Stimulated activated CD4-positive, alpha-beta T cell treated with anti-CD3 and anti-CD28 coated beads, Interleukin-1b, Interleukin-23, amount 100 ng/mL, for 1 hour (primary cell): Measurements from ENCODE around the gene ANP32B.
"Not testable (repeated sequence)": the region's sequence is repeated elsewhere in the genome, so short reads cannot be mapped to it uniquely, and the experiment has no call there.

Experiments
- DNase-seq, 2 donors: peaks; one replicate each; pipeline ENCODE4 v3.0.0-alpha.2; 2020; ENCODE audit warnings: low read depth in 2 of 2

Gene ANP32B

DNA sequence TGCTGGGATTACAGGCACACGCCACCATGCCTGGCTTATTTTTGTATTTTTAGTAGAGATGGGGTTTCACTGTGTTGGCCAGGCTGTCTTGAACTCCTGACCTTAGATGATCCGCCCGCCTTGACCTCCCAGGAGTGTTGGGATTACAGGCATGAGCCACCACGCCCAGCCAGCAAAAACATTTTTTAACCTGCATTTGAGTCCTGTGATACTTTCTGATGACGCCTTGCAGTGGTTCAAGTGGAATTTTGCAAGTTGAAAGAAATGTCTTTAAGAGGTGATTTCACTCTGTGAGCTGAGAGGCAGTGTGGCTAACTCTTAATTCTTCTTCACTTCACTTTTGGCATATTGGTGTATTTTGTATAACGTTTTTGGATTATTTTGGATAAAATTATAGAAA is 9.1 kb downstream of the ANP32B start:
- no peak for DNase-seq

DNA sequence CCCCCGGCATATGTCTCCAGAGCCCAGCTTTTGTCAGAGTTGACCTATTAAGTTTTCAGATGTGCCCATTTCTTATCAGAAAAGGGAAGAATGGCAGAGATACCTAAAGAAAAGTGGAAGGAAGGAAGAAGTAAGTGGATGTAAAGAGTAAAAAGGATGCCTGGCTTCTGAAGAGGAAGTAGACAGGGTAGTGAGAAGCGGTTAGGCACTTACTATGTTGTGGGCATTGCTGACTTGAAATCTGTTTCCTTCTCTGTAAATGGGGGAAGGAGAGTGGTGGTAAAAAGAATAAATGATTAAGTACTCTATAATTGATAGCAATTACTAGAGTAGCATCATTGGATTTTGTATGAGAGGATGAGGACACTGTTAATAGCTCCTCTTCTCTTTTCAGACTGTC is 9.9 kb downstream of the ANP32B start:
- no peak for DNase-seq

DNA sequence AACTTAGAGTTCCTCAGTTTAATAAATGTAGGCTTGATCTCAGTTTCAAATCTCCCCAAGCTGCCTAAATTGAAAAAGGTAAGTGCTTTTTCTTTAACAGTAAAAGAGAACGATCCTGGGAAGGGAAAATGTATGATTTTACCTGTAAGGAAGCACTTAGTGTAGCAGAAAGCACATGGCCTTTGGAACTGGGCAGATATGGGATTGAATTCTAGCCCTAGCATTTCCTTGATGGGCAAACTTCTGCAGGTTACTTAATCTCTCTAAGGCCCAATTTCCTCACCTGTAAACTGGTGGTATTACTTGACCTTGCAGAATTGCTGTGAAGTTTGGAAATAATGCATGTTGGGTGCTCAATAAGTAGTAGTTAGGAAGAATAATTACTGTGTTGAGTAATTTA is 11.6 kb downstream of the ANP32B start:
- no peak for DNase-seq

DNA sequence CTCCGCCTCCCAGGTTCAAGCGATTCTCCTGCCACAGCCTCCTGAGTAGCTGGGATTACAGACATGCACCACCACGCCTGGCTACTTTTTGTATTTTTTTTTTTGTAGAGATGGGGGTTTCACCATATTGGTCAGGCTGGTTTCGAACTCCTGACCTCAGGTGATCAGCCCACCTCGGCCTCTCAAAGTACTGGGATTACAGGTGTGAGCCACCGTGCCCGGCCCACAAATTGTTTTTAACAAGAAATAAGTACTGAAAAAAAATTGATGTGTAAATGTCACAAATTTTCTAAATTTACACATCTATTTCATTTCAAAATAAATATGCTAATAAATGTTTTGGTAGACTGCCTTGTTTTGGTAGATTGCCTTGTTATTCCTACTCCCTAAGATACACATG is 13.5 kb downstream of the ANP32B start:
- DNase-seq, result not testable (repeated sequence)

DNA sequence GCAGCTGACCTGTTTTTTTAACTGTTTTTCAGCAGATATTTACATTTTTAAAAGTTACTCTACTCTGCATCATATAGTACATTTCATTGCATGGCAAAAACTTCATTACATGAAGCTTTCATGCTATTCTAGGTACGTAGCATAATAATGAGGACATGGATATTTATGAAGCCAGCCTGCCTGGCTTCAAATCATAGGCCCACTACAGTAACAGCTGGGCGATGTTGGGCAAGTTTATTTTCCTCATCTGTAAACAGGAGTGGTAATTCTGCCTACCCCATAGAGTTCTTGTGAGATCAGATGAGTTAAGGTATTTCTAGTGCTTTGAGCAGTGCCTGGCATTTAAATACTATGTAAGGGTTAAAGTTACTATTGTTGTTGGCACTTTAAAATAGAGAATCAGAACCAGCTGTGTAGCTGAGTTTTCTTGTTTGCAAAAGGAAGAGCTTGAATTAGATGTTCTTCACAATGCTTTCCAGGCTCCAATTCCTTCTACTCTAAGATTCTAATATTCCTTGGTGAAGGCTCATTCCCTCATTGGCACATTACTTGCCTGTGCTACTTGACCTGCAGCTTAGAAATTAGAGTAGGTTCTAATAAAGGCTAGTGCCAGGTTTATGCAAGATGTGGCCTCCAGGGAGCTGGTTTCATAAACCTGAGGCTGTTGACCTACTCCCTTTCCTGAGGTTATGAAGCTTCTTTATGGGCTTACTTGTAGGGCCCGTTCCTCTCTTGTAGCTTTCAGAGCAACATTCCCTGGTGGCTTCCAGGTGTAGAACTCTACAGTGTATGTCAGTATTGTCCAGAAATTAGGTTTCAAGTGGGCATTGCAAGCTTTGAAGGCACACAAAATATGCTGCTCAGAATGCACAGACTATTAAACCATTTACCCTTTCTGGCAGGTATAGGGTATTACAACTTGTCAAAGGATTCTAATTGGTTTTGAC is 14.5 kb downstream of the ANP32B start:
- no peak for DNase-seq

DNA sequence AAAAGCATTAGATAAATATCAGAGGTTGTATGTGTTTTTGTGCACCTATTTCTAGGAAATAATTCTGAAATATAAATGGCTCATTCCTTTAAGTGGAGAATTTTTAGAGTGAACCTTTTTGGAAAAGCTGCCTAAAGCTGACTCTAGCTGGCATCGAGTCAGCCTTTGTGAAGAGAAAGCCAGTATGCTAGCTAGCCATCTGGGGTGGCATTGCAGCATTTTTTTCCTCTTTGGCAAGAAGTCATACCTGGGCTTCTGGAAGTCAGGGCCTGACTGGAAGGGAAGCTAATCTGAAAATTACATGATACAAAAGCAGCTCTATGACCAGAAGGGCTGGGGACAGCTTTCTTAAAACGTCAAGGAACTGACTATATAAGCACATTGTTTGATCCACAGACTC is 19.7 kb downstream of the ANP32B start:
- no peak for DNase-seq

DNA sequence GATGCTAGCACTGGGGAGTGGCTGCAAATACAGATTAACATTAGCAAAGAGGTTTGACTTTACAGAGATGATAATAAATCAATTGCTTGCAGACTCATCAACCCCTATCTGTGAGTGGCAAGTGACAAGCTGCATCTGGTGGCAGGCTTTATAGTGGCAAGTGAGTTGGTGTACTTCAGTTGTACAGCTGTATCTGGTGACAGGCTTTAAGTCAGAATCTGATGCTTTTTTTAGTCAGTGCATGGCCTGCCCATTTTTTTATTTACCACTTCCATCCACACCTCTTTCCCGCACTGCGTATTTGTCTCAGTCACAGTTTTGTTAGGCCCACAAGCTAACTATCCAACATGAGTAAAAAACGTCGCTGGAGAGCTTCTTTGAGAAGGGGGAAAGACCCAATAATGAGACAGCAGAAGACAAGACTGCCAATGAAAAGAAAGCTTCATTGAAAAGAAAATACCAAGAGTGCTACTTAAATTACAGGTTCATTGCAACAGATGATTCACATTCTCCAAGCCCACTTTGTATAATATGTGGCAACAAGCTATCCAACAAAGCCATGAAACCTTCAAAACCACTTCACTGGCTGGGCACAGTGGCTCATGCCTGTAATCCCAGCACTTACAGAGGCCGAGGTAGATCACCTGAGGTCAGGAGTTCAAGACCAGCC is 23.1 kb downstream of the ANP32B start:
- no peak for DNase-seq

DNA sequence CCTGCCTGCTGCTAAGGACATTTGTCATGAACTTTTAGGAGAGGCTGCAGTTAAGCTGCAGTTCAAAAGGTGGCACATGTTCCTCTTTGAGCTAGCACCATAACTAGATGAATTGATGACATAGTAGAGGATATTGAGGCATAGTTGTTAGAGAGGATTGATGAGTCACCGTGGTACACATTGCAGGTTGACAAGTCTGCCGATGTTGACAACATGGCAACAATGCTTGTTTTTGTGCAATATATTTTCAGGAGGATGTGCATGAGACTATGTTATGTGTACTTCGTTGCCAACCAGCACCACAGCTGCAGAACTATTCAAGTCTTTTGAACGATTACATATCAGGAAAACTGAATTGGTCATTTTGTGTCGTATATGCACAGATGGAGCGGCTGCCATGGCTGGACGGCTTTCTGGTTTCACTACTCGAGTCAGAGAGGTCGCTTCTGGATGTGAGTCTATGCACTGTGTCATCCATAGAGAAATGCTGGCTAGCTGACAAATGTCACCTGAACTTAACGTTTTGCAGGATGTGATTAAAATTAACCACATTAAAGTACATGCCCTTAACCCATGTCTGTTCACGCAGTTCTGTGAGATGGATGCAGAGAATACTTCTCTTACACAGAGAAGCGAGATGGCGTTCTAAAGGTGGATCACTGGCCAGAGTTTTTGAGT is 24.2 kb downstream of the ANP32B start:
- no peak for DNase-seq

DNA sequence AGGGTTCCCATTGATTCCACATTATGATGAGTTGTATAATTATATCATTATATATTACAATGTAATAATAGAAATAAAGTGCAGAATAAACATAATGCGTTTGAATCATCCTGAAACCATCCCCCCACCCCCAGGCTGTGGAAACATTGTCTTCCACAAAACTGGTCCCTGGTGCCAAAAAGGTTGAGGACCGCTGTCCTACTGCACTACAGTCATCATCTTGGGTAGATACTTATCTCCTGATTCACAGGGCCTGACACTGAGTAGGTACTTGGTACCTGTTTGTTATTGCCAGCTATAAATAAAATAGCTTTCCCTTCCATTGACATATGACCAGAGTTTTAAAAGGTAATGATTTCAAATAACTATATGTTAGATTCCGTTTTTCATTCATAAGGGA is 25.6 kb downstream of the ANP32B start:
- DNase-seq, result no peak

DNA sequence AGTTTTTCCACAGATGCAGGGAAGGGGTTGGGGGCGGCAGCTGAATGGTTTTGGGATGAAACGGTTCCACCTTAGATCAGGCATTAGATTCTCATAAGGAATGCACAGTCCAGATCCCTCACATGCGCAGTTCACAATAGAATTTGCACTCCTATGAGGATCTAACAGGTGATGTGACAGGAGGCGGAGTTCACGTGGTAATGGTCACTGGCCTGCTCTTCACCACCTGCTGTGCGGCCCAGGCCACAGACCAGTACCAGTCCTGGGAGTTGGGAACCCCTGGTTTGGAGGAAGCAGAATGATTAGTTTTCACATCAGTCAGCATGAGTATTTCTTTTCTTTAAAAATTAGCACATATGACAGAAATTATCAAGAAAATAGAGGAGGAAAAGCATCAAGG is 26.3 kb downstream of the ANP32B start:
- no peak for DNase-seq

DNA sequence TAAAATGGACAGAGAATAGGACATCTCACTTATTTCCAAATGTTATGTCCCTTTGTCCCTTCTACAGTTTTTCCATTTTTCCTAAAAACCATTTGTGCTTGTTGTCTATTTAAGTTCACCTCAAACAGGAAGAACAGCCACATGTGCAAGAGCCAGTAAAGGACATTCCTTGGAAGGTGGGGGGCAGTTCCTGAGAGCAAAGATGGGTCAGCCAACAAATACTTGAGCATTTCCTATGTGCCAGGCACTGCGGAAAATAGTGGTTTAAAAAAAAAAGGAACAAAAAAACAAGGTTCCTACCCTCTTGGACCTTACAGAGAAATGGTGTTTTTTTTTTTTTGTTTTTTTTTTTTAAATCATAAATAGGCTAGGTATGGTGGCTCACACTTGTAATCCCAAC is 26.8 kb downstream of the ANP32B start:
- no peak for DNase-seq

DNA sequence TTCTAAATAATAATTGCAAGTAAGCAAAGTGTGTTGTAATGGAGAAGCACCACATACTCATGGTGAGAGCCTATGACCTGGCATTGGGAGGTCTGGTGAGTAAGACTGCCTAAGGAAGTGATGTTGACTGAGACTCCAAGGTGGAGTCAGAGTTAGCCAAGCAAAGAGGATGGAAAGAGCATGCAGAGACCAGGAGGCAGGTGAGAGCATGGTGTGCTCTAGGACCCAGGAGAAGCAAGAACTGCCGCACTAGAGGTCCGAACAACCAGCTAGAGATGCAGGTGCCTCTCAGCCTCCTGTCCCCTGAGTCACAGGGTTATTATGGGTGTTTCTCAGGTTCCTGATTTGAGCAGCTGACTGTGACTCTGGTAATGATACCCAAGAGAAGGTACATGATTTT is 27.3 kb downstream of the ANP32B start:
- DNase-seq, result no peak

DNA sequence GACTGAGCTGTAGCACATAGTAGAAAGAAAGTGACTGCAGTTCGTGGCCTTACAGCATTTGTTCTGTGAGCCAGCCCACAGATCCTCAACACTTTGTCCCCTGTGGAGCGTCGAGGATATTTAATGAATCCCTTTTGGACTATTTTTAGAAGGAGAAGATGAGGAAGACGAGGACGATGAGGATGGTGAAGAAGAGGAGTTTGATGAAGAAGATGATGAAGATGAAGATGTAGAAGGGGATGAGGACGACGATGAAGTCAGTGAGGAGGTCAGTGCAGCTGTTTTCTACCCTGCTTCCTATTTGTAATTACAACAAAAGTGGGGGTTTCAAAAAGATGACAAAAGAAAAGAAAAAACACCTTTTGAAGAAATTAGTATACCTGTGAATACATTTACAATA is 28.0 kb downstream of the ANP32B start:
- no peak for DNase-seq

DNA sequence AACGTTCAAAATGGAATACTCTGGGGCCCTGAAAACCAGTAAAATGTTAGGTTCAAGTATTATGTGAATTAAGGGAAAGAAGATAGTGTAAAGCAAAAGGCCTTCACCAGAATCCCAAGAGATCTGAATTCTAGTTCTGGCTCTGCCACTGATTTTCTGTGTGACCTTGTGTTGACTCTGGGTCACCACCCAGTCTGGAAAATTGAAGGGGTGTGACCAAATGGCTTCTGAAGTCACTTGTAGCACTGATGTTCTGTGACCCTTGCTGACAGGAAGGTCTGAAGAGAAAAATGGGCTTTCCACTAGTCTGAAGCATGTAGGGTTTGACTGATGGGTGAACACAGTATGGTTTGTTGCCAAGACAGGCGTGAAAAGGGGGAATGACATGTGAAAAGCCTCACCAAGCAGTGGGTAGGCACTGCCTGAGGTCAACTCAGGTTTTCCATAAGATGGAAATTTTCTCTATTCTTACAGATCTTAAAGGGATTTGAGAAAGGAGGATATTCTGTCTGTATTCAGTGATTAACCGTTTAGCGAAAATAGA is 33.1 kb downstream of the ANP32B start:
- no peak for DNase-seq

DNA sequence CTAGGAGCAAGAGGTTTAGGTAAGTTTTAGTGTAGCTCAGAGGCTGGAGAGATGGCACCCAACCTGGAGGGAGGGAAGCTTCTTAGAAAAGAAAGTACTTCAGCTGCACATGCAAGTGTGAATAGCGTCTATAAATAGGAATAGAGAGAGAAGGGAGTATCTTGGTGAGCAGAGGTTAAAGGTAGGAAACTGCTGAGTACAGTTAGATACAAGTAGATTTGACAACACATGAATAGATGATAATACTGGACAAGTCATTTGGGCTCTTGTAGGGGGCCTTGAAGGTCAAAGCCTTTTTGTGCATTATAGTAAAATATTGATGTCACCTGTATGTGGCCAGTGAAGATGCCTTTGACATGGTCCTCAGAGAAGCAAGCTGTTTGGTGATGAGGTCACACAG is 34.2 kb downstream of the ANP32B start:
- no peak for DNase-seq

DNA sequence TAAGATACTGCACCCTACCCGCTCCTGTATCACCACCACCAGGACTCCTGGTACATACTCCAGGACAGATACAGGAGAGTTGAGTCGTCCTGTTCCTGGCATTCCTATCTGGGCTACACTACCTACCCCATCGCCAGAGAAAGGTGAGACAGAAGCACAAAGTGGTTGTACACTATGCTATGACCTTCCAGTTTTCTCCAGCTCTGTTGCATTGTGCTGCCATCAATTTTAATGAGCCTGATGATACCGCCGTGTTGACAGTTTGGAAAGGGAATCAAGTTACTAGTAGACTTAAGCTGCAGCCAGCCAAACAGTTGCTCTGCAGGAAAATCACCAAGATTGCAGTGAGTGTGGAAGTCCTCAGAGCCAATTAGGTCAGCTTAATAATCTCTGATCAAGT is 35.2 kb downstream of the ANP32B start:
- no peak for DNase-seq

DNA sequence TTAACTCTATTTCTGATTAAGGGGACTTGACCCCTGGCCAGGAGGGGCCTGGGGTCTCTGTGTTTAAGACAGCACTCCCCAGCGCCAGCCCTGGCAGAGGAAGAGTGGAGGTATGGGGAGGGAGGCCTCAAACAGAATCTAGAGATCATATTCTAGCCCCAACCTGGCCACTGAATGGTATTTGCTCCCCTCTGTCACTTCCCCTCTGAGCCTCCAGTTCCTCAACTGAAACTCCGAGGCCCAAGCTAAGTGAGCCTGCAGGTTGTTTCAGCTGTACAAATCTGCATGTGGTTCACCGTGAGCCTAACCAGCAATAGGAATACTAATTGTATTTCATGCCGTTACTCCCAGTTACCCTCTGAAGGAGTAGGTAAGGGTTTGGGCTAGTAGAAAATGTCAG is 36.0 kb downstream of the ANP32B start:
- DNase-seq, result no peak

DNA sequence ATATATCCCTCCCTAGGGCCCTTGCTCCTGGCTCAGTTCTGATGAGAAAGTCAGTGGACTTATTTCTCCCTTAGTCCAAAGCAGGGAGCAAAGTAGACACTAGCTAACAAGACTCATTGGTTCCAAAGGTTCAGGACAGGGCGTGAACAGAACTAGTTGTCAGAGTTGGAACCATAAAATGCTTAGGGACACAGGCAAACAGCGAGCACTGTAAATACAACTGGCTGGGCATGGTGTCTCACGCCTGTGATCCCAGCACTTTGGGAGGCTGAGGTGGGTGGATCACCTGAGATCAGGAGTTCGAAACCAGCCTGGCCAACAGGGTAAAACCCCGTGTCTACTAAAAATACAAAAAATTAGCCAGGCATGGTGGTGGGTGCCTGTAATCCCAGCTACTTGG is 36.7 kb downstream of the ANP32B start:
- DNase-seq, result not testable (repeated sequence)

DNA sequence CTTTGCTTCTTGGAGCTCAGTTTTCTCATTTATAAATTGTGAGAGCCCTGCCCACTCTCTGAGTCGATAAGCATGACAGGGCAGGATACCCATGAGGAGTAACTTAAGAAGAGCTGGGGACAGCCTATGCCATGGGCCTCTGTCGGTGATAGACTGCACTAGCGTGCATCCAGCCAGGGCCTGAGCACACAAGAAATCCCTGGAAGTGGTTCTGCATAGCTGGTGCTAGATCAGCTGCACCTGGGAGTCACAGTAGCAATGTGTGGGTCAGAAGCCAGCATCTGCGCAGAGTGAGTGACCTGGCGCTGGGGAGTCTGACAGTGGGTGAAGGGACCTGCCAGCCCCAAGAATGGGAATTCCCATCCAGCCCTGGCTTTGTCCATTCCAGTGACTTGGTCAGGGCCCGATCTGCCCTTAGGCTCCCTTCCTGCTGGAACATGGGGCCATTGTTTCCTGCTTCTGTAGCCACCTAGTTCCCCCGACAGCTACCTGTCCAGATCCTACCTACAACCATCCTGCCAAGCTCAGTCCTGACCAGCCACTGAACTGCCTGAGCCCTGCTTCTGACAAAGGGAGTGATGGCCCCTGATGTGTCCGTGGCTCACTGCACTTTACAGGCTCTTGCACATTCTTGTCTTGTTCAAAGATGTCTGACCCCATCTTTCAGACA is 37.5 kb downstream of the ANP32B start:
- no peak for DNase-seq

DNA sequence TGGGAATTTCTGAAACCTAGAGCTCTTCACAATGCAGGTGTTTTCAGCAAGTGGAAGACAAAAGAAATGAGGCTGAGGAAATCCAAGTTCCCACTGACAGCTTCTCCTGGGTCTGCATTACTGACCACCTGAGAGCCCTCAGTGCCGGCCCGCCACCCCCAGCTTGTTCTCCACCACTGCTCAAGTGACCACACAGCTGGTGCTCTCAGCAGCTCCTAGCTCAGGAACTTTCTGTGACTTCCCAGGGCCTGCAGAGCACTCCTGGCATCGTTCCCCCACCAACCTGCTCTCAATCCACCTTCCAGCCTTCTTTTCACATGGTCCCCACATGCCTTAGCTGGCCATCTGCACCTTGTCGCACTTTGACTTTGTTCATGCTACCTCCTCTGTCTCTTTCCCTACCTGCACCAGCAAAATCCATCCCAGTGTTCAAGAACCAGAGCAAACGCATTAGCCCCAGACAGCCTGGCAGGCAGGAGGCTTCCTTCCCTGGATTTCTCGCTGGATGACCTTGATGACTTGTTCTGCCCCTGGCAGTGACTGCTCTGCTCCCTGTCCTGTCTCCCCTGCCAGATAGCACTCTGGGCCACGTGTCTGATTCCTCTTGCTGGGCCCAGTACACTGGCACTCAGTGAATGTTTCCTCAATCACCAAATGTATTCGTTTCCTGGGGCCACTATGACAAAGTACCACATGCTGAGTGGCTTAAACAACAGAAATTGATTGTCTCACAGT is 38.3 kb downstream of the ANP32B start:
- DNase-seq, result no peak

DNA sequence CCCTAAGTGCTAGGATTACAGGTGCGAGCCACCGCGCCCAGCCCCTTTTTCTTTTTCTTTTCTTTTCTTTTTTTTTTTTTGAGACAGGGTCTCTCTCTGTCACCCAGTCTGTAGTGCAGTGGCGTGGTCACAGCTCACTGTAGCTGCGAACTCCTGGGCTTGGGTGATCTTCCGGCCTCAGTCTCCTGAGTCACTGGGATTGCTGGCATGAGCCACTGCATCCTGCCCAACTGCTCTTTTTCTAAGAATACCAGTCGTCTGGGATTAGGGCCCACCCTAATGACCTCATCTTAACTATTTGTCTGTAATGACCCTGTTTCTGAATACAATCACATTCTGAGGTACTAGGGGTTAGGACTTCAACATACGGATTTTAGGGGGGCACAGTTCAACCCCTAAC is 39.3 kb downstream of the ANP32B start:
- DNase-seq, result no peak
